GM12892 (cell line): ENCODE data around the gene GOLT1A.

Source experiments
- POLR2A ChIP-seq: IDR thresholded peaks from 2 replicates; pipeline ENCODE4 v1.6.1; 2011; ENCODE audit warnings: low read depth, low read length, control low read depth
- POLR2AphosphoS5 ChIP-seq: IDR thresholded peaks from 2 replicates; pipeline ENCODE4 v1.6.1; 2011; ENCODE audit warnings: low read depth, low read length, control low read depth

DNA sequence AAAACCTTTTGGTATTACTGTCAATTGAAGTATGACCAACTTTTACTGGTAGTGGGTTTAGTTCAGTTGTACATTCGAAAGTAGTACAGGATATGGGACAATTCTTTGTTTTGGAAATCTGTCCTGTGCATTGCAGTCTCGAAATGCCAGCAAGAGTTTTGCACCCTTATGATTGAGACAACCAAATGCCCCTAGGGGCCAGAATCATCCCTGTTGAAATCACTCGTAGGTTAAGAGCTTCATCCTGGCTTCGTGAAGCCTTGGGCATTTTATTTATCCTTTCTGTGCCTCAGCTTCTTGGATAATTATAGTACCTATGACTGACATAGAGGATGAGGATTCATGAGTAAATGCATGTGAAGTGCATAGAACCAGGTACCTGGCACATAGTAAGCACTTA lies 2.4 kb upstream of the GOLT1A start:
- TF ChIP-seq POLR2A (no peak), POLR2AphosphoS5 (no peak)
